Mucosa of descending colon (tissue), 3 donors: ENCODE data around the gene CETP. TPM values are rescaled to one million over a fixed set of nuclear protein-coding genes. Genes with fewer than 3 reads are reported as not detected.

ENCODE experiments used
- ATAC-seq: fragments of 200-7000 bp; cut with Tn5 transposase; one replicate; pipeline ENCODE4 v1.9.1; 2020; ENCODE audit warnings: mild to moderate bottlenecking, moderate library complexity
- DNase-seq, 3 donors: peaks; one replicate each; pipeline ENCODE4 v3.0.0-alpha.2; 2020
- H3K36me3 ChIP-seq: fragments of 200-600 bp; one replicate; pipeline ENCODE4 v1.8.0; 2021; ENCODE audit warnings: low read depth, mild to moderate bottlenecking
- H3K4me1 ChIP-seq: fragments of 200-600 bp; one replicate; pipeline ENCODE4 v1.8.0; 2021; ENCODE audit warnings: low read depth, mild to moderate bottlenecking
- H3K4me3 ChIP-seq: fragments of 200-600 bp; one replicate; pipeline ENCODE4 v1.8.0; 2021; ENCODE audit warnings: mild to moderate bottlenecking
- H3K9me3 ChIP-seq: fragments of 200-600 bp; one replicate; pipeline ENCODE4 v1.8.0; 2021; ENCODE audit warnings: mild to moderate bottlenecking
- intact Hi-C, 2 donors: fragments of 100-400 bp; cut with DNase I in 1 of 2; cut with micrococcal nuclease in 1 of 2; formaldehyde crosslinking; loops; one replicate each; pipeline versions ENCODE4 v1.11.0 to v1.11.1; 2022; cut with DNase I, micrococcal nuclease
- total RNA-seq, 3 donors: library from RNA; stranded (reverse); fragmentation: NEBNext Ultra II Directional in 2 of 3; extraction: Animal tissue kit (Norgen Biotek cat#: 25700) in 2 of 3; gene quantifications; one replicate each; pipeline versions ENCODE4 v1.2.1 to v1.2.4, GENCODE V29; 2021 to 2023
- TF ChIP-seq, protein P1 (sequence below): fragments of 200-600 bp; IDR thresholded peaks from one replicate; pipeline ENCODE4 v1.8.0; 2022; ENCODE audit warnings: antibody characterized with exemption, mild to moderate bottlenecking
- donor health status: DM: no; HTN: no; CAD: no; lungs with moderate emphysema.
- donor health status: DM: no; HTN: no; CAD: no.
- donor health status: DM: no; HTN: yes; CAD: no.

The CETP gene
- total RNA-seq, 3 donors from 2014 or later, result 0.22 to 0.35 TPM; not detected in 1

DNA sequence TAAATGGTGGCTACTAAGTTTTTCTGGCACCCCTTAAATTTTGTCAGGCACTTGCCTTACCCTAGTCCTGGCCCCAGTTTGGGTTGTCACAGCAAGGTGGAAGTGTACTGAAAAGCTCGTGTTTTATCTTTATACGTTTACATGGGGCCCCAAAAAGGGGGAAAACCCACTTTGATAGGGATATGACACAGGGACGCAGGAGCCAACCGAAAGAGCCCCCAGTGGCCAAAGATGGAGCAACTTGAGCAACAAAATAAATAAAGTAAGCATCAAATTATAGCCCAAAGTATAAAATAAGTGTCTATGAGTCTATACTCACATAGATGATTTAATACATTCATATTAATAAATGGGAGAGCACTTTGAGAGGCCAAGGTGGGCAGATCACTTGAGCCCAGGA lies 5.0 kb upstream of the CETP start:
- Histone ChIP-seq H3K4me3 (no peak overlapping the region), H3K4me1 (no peaks in the 10 kb centered on the region), H3K9me3 (no peaks in the 10 kb centered on the region), H3K36me3 (no peaks in the 10 kb centered on the region)
- DNase-seq (no peak), ATAC-seq (no peak)
- TF ChIP-seq, protein P1, sequence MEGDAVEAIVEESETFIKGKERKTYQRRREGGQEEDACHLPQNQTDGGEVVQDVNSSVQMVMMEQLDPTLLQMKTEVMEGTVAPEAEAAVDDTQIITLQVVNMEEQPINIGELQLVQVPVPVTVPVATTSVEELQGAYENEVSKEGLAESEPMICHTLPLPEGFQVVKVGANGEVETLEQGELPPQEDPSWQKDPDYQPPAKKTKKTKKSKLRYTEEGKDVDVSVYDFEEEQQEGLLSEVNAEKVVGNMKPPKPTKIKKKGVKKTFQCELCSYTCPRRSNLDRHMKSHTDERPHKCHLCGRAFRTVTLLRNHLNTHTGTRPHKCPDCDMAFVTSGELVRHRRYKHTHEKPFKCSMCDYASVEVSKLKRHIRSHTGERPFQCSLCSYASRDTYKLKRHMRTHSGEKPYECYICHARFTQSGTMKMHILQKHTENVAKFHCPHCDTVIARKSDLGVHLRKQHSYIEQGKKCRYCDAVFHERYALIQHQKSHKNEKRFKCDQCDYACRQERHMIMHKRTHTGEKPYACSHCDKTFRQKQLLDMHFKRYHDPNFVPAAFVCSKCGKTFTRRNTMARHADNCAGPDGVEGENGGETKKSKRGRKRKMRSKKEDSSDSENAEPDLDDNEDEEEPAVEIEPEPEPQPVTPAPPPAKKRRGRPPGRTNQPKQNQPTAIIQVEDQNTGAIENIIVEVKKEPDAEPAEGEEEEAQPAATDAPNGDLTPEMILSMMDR, result no peak
- intact Hi-C loops, result no loop called here

DNA sequence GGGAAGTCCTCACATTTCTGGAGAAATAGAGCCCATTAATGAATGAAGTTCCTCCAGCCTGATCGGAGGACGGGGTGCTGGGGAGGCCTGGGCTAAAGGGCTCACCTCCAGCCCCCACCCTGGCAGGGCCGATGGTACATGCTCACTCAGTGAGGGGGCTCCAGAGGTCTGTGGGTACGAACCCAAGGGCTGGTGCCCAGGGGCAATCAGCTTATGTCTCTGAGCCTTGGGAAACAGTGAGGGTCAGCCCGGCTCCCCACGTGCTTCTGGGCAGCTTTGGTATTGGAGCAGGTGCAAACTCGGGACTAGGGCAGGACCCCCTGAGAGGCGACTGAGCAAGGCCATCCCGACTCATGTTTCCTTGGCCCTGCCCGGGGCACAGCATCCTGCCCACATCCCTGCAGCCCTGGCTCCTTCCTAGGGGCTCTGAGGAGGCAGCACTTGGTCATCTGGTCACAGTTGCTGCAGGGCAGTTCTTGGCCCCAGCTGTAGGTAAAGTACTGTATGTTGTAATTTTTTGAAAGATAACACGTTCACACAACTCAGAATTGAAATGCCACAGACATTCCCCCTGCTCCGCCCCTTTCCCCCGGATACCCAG lies 969 bp upstream of the CETP start:
- no peak for DNase-seq
- Histone ChIP-seq H3K4me1 (peaks cover 4% of the 10 kb centered on the region), H3K36me3 (no peaks in the 10 kb centered on the region), H3K4me3 (no peak overlapping the region), H3K9me3 (no peaks in the 10 kb centered on the region)
- TF ChIP-seq, protein P1, result no peak
- intact Hi-C loops, result no loop called here
- no peak for ATAC-seq

DNA sequence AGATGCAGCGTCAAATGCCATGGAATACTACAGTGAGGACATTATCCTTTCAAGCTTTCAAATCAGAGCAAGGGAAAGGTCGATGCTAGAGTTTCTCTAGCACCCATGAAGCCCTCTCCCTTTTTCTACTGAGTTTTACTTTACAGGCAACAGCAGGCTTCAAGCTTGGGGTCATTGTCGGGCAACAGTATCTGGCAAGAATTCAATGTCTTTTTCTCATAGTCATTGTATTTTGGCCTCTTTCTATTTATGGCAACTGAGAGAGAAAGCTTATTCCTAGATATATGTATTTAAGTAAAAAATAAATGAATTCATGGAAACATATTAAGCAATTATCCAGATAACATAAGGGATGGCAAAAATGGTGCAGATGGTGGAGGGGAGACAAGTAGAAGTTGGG lies 364 bp upstream of the CETP start:
- Histone ChIP-seq H3K4me1 (peaks cover 4% of the 10 kb centered on the region), H3K4me3 (no peak overlapping the region), H3K36me3 (no peaks in the 10 kb centered on the region), H3K9me3 (no peaks in the 10 kb centered on the region)
- DNase-seq (no peak), ATAC-seq (no peak)
- intact Hi-C loops, result no loop called here
- TF ChIP-seq, protein P1, result no peak

DNA sequence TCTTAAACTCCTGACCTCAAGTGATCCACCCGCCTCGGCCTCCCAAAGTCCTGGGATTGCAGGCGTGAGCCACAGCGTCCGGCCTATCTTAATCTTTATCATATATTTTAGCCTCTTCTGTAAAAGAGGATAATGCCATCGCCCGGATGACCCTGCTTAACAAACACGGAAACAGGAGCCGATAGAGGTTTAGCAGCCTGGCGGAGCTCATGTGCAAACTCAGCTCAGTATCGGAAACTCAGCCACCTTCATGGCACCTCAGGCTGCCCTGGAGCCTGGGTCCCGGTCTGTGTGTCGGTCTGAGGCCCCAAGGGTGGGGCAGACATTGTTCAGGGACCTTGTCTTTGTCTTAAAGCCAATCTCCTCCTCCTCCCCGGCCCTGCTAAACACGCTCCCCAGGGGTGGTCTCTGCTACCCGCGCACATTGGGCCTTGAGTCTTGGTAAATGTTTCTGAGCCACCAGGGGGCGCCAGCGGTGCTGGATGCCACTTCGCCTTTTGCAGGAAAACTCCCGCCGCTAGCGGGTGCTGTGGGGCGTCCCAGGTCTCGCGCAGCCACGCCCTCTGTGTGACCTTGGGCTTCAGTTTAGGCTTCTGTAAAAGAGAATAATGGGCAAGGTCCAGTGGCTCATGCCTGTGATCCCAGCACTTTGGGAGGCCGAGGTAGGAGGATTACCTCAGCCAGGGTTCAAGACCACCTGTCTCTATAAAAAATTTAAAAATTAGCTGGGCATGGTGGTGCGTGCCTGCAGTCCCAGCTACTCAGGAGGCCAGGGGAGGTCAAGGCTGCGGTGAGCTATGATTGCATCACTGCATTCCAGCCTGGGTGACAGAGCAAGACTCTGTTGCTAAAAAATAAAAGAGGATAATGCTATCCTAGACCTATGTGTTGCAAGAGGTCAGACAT lies 2.7 kb downstream of the CETP start:
- H3K36me3 ChIP-seq, result no peaks in the 10 kb centered on the region
- peaks cover 4% of the 10 kb centered on the region for H3K4me1 ChIP-seq
- intact Hi-C loops, result no loop called here
- TF ChIP-seq, protein P1, result peak; percentile 90
- DNase-seq (peak; percentile 95 to 100 (median 97)), ATAC-seq (peak; percentile 99)
- H3K9me3 ChIP-seq, result no peaks in the 10 kb centered on the region
- H3K4me3 ChIP-seq, result no peak overlapping the region

DNA sequence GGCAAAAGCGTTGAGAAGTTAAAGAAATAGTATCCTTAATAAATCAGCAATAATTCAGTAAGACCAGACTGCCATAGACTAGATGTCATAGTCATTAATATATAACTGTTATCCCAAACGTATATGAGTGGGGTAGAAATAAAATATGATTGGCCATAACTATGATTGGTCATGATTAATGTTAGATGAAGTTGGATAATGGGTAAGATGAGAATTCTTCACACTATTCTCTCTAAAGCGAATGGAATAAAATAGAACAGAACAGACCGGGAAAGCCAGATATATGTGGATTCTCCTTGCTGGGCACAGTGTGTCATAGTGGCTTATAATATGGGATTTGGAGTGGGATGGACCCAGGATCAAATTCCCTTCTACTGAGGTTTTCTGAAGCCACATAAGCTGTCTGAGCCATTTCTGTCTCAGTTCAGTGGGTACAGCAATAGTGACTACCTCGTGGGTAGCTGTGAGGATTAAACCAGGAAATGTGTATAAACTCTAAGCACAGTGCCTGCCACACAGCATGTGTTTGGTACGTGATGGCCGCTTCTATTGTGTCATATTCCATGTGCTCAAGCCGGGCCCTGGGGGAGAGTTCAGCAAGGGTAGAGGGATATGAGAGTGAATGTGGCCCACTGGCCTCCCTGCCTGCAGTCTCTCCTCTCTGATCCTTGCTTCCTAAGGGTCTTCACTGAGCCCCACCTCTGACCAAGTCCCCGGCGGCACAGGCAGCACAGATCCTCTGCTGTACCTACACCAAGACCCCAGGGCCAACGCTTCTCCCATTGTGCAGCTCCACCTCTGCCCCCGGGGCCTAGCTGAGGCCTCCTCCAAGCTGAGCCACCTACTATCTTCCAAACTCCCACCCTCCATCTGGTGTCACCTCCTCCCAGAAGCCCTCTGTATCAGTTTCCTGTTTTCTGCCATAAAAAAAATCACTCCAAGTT lies 3.7 kb downstream of the CETP start:
- no peak overlapping the region for H3K4me3 ChIP-seq
- no peaks in the 10 kb centered on the region for H3K36me3 ChIP-seq
- DNase-seq (no peak), ATAC-seq (no peak)
- H3K4me1 ChIP-seq, result peaks cover 4% of the 10 kb centered on the region
- intact Hi-C loops, result no loop called here
- no peaks in the 10 kb centered on the region for H3K9me3 ChIP-seq
- TF ChIP-seq, protein P1, result no peak
